Natural killer cell (primary cell): ENCODE measurements around the gene ZNF287. TPM values are rescaled to one million over a fixed set of nuclear protein-coding genes. Genes with fewer than 3 reads are reported as not detected.
A peak's percentile ranks its signal among the peaks of the same experiment; 100 is the strongest.
"Not testable (repeated sequence)": the region's sequence is repeated elsewhere in the genome, so short reads cannot be mapped to it uniquely, and the experiment has no call there.

Source experiments
- ATAC-seq, 3 donors: fragments of 150-1000 bp in 2 of 3; fragments of 200-7000 bp in 1 of 3; cut with Tn5 transposase; 1 replicate in 1 of 3; 2 replicates in 2 of 3; pipeline ENCODE4 v1.10.0; 2021; ENCODE audit warnings: mild to moderate bottlenecking in 2 of 3, moderate library complexity in 2 of 3
- DNase-seq, 2 donors: peaks; one replicate each; pipeline versions ENCODE4 v3.0.0 to v3.0.0-alpha.2; 2013 to 2021; ENCODE audit warnings: mixed read lengths in 1 of 2
- H3K27ac ChIP-seq: one replicate; pipeline ENCODE4 v1.5.1; 2013; ENCODE audit warnings: mild to moderate bottlenecking, low read length
- H3K27me3 ChIP-seq: one replicate; pipeline ENCODE4 v1.6.1; 2013; ENCODE audit warnings: low read length; ENCODE audit not compliant: control insufficient read depth, insufficient read depth
- H3K36me3 ChIP-seq: one replicate; pipeline ENCODE4 v1.6.1; 2013; ENCODE audit warnings: low read length; ENCODE audit not compliant: control insufficient read depth, insufficient read depth
- H3K4me1 ChIP-seq: one replicate; pipeline ENCODE4 v1.6.1; 2013; ENCODE audit warnings: low read length; ENCODE audit not compliant: control insufficient read depth, insufficient read depth
- H3K4me3 ChIP-seq: one replicate; pipeline ENCODE4 v1.5.1; 2013; ENCODE audit warnings: low read length
- H3K9me3 ChIP-seq: one replicate; pipeline ENCODE4 v1.6.1; 2013; ENCODE audit warnings: low read length; ENCODE audit not compliant: control insufficient read depth, insufficient read depth
- H3K27ac Mint-ChIP-seq, 2 donors: one replicate each; pipeline ENCODE4 v1.8.0; 2022; ENCODE audit warnings: mild to moderate bottlenecking in 2 of 2, mixed read lengths in 2 of 2, moderate library complexity in 1 of 2
- H3K27me3 Mint-ChIP-seq, 2 donors: one replicate each; pipeline ENCODE4 v1.8.0; 2022; ENCODE audit warnings: low read depth in 2 of 2, mixed read lengths in 2 of 2
- H3K36me3 Mint-ChIP-seq: one replicate; pipeline ENCODE4 v1.8.0; 2022; ENCODE audit warnings: mixed read lengths
- H3K4me1 Mint-ChIP-seq, 2 donors: one replicate each; pipeline ENCODE4 v1.8.0; 2022; ENCODE audit warnings: mixed read lengths in 2 of 2
- H3K4me3 Mint-ChIP-seq: one replicate; pipeline ENCODE4 v1.8.0; 2022; ENCODE audit warnings: mild to moderate bottlenecking, moderate library complexity, mixed read lengths
- H3K9me3 Mint-ChIP-seq, 2 donors: one replicate each; pipeline ENCODE4 v1.8.0; 2022; ENCODE audit warnings: mixed read lengths in 2 of 2
- CTCF ChIP-seq: fragments of 200-600 bp; IDR thresholded peaks from one replicate; pipeline ENCODE4 v1.8.0; 2022; ENCODE audit warnings: antibody characterized with exemption
- whole genome bisulfite sequencing: methylation state at CpG from one replicate; pipeline ENCODE4 v1.1.7; 2013; ENCODE audit warnings: missing lambda C conversion rate; ENCODE audit not compliant: insufficient coverage; 5-methylcytosine and 5-hydroxymethylcytosine counted together
- intact Hi-C: fragments of 100-400 bp; cut with micrococcal nuclease; formaldehyde crosslinking; loops from one replicate; pipeline ENCODE4 v1.14.2; 2022
- total RNA-seq, 4 donors: library from RNA; stranded (reverse); fragments of 120-200 nt in 1 of 4; gene quantifications; one replicate each; pipeline versions ENCODE4 v1.2.3 to v1.2.4, GENCODE V29; 2013 to 2022

The ZNF287 gene
- total RNA-seq, 3 donors from 2014 or later (not counting 1 experiment from before 2014, with no cell fraction given), result 2.4 to 7.4 (median 5.3) TPM

GRCh38 chr17:16534236-16534635 is 34.8 kb downstream of the ZNF287 start:
- DNase-seq, result no peak
- no peak overlapping the region for H3K4me3 Mint-ChIP-seq
- Histone ChIP-seq H3K9me3 (no peaks in the 10 kb centered on the region), H3K36me3 (no peaks in the 10 kb centered on the region), H3K4me1 (peaks cover 16% of the 10 kb centered on the region), H3K27me3 (no peaks in the 10 kb centered on the region), H3K4me3 (no peak overlapping the region), H3K27ac (no peak overlapping the region)
- no peak for TF ChIP-seq CTCF
- no peaks in the 10 kb centered on the region for H3K9me3 Mint-ChIP-seq
- peaks cover 24 to 27% of the 10 kb centered on the region in 2 donors for H3K4me1 Mint-ChIP-seq
- intact Hi-C loops, result loop anchor here (10.0 kb wide), 1 partner anchor 451 kb away; no protein-coding TSS in a partner anchor
- no peak for ATAC-seq
- H3K27ac Mint-ChIP-seq, result peak overlapping the region in 1 of 2 donors; percentile 97
- WGBS, result 96% methylated on average over 1 of the region's 1 CpG
- peaks cover 6 to 15% of the 10 kb centered on the region in 2 donors for H3K27me3 Mint-ChIP-seq
- H3K36me3 Mint-ChIP-seq, result no peaks in the 10 kb centered on the region

- no peak for TF ChIP-seq CTCF
- WGBS, result 98% methylated on average over 4 of the region's 4 CpGs
These were observed 39.1 kb downstream of the ZNF287 start for GRCh38 chr17:16529906-16530305.

GRCh38 chr17:16527298-16527697 is 41.7 kb downstream of the ZNF287 start:
- Mint-ChIP-seq H3K27me3 (peaks cover 34 to 39% of the 10 kb centered on the region in 2 donors), H3K27ac (no peak overlapping the region), H3K4me1 (no peaks in the 10 kb centered on the region), H3K36me3 (no peaks in the 10 kb centered on the region), H3K9me3 (no peaks in the 10 kb centered on the region), H3K4me3 (no peak overlapping the region)
- intact Hi-C loops, result no loop called here
- Histone ChIP-seq H3K9me3 (no peaks in the 10 kb centered on the region), H3K27me3 (peaks cover 4% of the 10 kb centered on the region), H3K27ac (no peak overlapping the region), H3K4me3 (no peak overlapping the region), H3K36me3 (no peaks in the 10 kb centered on the region), H3K4me1 (no peaks in the 10 kb centered on the region)
- no peak for ATAC-seq
- TF ChIP-seq CTCF, result no peak
- no peak for DNase-seq
- 93% methylated on average over 4 of the region's 4 CpGs for WGBS

More at GRCh38 chr17:16529906-16530305, 39.1 kb downstream of the ZNF287 start:
- H3K4me3 Mint-ChIP-seq, result no peak overlapping the region
- H3K9me3 Mint-ChIP-seq, result no peaks in the 10 kb centered on the region
- H3K27me3 Mint-ChIP-seq, result peaks cover 36 to 39% of the 10 kb centered on the region in 2 donors
- intact Hi-C loops, result loop anchor here (10.0 kb wide), 1 partner anchor 455 kb away; no protein-coding TSS in a partner anchor
- Histone ChIP-seq H3K9me3 (no peaks in the 10 kb centered on the region), H3K4me1 (no peaks in the 10 kb centered on the region), H3K27ac (no peak overlapping the region), H3K36me3 (no peaks in the 10 kb centered on the region), H3K27me3 (peaks cover 4% of the 10 kb centered on the region), H3K4me3 (no peak overlapping the region)
- no peaks in the 10 kb centered on the region for H3K36me3 Mint-ChIP-seq
- H3K4me1 Mint-ChIP-seq, result peaks cover 2% of the 10 kb centered on the region in 2 donors
- DNase-seq (no peak), ATAC-seq (no peak)
- no peak overlapping the region for H3K27ac Mint-ChIP-seq

- H3K36me3 ChIP-seq, H3K27ac ChIP-seq, H3K27me3 ChIP-seq, DNase-seq, H3K9me3 ChIP-seq, H3K4me3 Mint-ChIP-seq, ATAC-seq, H3K4me1 ChIP-seq, H3K4me1 Mint-ChIP-seq, intact Hi-C loops, H3K27ac Mint-ChIP-seq, H3K36me3 Mint-ChIP-seq, H3K4me3 ChIP-seq, H3K9me3 Mint-ChIP-seq: not testable (repeated sequence)
- peaks cover 31 to 39% of the 10 kb centered on the region in 2 donors for H3K27me3 Mint-ChIP-seq
- WGBS, result 93% methylated on average over 6 of the region's 6 CpGs
These were observed 43.4 kb downstream of the ZNF287 start for GRCh38 chr17:16525556-16525955.
